GM23338 (cell line): ENCODE results near the gene DHFR2. TPM values are rescaled to one million over a fixed set of nuclear protein-coding genes. Genes with fewer than 3 reads are reported as not detected.

ENCODE experiments used
- ATAC-seq: fragments of 200-7000 bp; cut with Tn5 transposase; 3 replicates; pipeline ENCODE4 v1.9.1; 2020
- DNase-seq: peaks from one replicate; pipeline ENCODE4 v3.0.0-alpha.2; 2015; ENCODE audit warnings: low spot score
- H2AFZ ChIP-seq: fragments of 200-600 bp; sonication (generic); 2 replicates; pipeline ENCODE4 v1.8.0; 2016; ENCODE audit warnings: antibody characterized with exemption, mild to moderate bottlenecking, moderate library complexity
- H3F3A ChIP-seq: fragments of 200-600 bp; sonication (generic); replicated peaks from 2 replicates; pipeline ENCODE4 v1.8.0; 2017; ENCODE audit warnings: antibody characterized with exemption, mixed run types, low read depth
- H3K27ac ChIP-seq: fragments of 200-600 bp; sonication (generic); 2 replicates; pipeline ENCODE4 v1.6.1; 2016; ENCODE audit warnings: low read depth
- H3K27me3 ChIP-seq: fragments of 200-600 bp; sonication (generic); 2 replicates; pipeline ENCODE4 v1.8.0; 2016; ENCODE audit warnings: mild to moderate bottlenecking, mixed run types, moderate library complexity; ENCODE audit not compliant: insufficient read depth
- H3K36me3 ChIP-seq: fragments of 200-600 bp; sonication (generic); 2 replicates; pipeline ENCODE4 v1.8.0; 2016; ENCODE audit warnings: mild to moderate bottlenecking; ENCODE audit not compliant: insufficient read depth
- H3K4me1 ChIP-seq: fragments of 200-600 bp; sonication (generic); 2 replicates; pipeline ENCODE4 v1.8.0; 2016; ENCODE audit warnings: mild to moderate bottlenecking, moderate library complexity; ENCODE audit not compliant: insufficient read depth
- H3K4me2 ChIP-seq: fragments of 200-600 bp; sonication (generic); 2 replicates; pipeline ENCODE4 v1.7.1; 2017; ENCODE audit warnings: mixed run types
- H3K4me3 ChIP-seq: fragments of 200-600 bp; sonication (generic); 2 replicates; pipeline ENCODE4 v1.6.1; 2016; ENCODE audit warnings: mixed run types
- H3K79me2 ChIP-seq: fragments of 200-600 bp; sonication (generic); replicated peaks from 2 replicates; pipeline ENCODE4 v1.8.0; 2017; ENCODE audit warnings: mild to moderate bottlenecking; ENCODE audit not compliant: insufficient read depth
- H3K9me2 ChIP-seq: fragments of 200-600 bp; sonication (generic); 2 replicates; pipeline ENCODE4 v1.8.0; 2017; ENCODE audit not compliant: insufficient read depth
- H4K20me1 ChIP-seq: fragments of 200-600 bp; sonication (generic); replicated peaks from 2 replicates; pipeline ENCODE4 v1.8.0; 2017; ENCODE audit warnings: mild to moderate bottlenecking; ENCODE audit not compliant: insufficient read depth
- H3K27ac Mint-ChIP-seq: 2 replicates; pipeline ENCODE4 v1.8.0; 2020; ENCODE audit warnings: inconsistent platforms, mild to moderate bottlenecking, moderate library complexity, mixed read lengths
- H3K27me3 Mint-ChIP-seq: 3 replicates; pipeline ENCODE4 v1.8.0; 2022; ENCODE audit warnings: low read depth, mild to moderate bottlenecking, moderate library complexity, mixed read lengths, inconsistent platforms; ENCODE audit not compliant: insufficient read depth, poor library complexity
- H3K36me3 Mint-ChIP-seq: 3 replicates; pipeline ENCODE4 v1.8.0; 2021; ENCODE audit warnings: low read depth, mild to moderate bottlenecking, inconsistent platforms, moderate library complexity, mixed read lengths
- H3K4me1 Mint-ChIP-seq: 3 replicates; pipeline ENCODE4 v1.8.0; 2020; ENCODE audit warnings: mild to moderate bottlenecking, inconsistent platforms, mixed read lengths
- H3K4me3 Mint-ChIP-seq: 3 replicates; pipeline ENCODE4 v1.8.0; 2021; ENCODE audit warnings: moderate library complexity, mild to moderate bottlenecking, inconsistent platforms, mixed read lengths
- H3K9me3 Mint-ChIP-seq: 3 replicates; pipeline ENCODE4 v1.8.0; 2020; ENCODE audit warnings: moderate library complexity, mild to moderate bottlenecking, inconsistent platforms, mixed read lengths
- CREB1 ChIP-seq: fragments of 250-450 bp; sonication (Bioruptor Pico); IDR thresholded peaks from 2 replicates; pipeline ENCODE4 v1.5.0; 2020; ENCODE audit warnings: low read depth, mild to moderate bottlenecking, moderate library complexity
- EZH2 ChIP-seq: fragments of 200-600 bp; sonication (generic); IDR thresholded peaks from one replicate; pipeline ENCODE4 v1.8.0; 2017; ENCODE audit warnings: antibody characterized with exemption, mild to moderate bottlenecking, low read depth; ENCODE audit not compliant: unreplicated experiment
- NANOG ChIP-seq: IDR thresholded peaks from 2 replicates; pipeline ENCODE4 v1.6.1; 2016; ENCODE audit warnings: antibody characterized with exemption, borderline replicate concordance
- ZNF114 ChIP-seq: fragments of 250-450 bp; sonication (Bioruptor Pico); IDR thresholded peaks from 2 replicates; pipeline ENCODE4 v1.5.0; 2020; ENCODE audit warnings: mild to moderate bottlenecking, moderate library complexity
- ZNF462 ChIP-seq: fragments of 250-450 bp; sonication (Bioruptor Pico); IDR thresholded peaks from 2 replicates; pipeline ENCODE4 v1.5.0; 2020; ENCODE audit warnings: mild to moderate bottlenecking, moderate library complexity
- polyA plus RNA-seq: library from polyadenylated mRNA; unstranded; fragments of >200 nt; fragmentation: Nextera tagmentation; extraction: Ambion mirVana; gene quantifications from 2 replicates; pipeline ENCODE4 v1.2.1, GENCODE V29; 2016
- total RNA-seq: library from RNA; depleted of rRNA; stranded (reverse); fragments of >200 nt; shearing (Covaris generic); gene quantifications from 2 replicates; pipeline ENCODE4 v1.2.3, GENCODE V29; 2014
- TF ChIP-seq, protein P1 (sequence below), 2 experiments: fragments of 200-600 bp in 1 of 2; sonication (generic) in 1 of 2; conservative IDR thresholded peaks; 2 replicates each; pipeline versions ENCODE4 v1.5.1 to v1.6.1; 2016 to 2017; ENCODE audit warnings: antibody characterized with exemption in 2 of 2, low read depth in 2 of 2, mild to moderate bottlenecking in 2 of 2, moderate library complexity in 1 of 2
- TF ChIP-seq, protein P2 (sequence below): IDR thresholded peaks from one replicate; pipeline ENCODE4 v1.6.1; 2018; ENCODE audit warnings: antibody characterized with exemption; ENCODE audit not compliant: unreplicated experiment

The DHFR2 gene
- total and polyA plus RNA-seq, 2 experiments from 2014 or later, result 1.1 to 1.6 TPM

- H3K27ac ChIP-seq, result no peak overlapping the region
- no peaks in the 10 kb centered on the region for H3F3A ChIP-seq
- no peaks in the 10 kb centered on the region for H3K36me3 ChIP-seq
- Mint-ChIP-seq H3K36me3 (peaks cover 22% of the 10 kb centered on the region), H3K4me1 (no peaks in the 10 kb centered on the region), H3K27ac (no peak overlapping the region), H3K9me3 (no peaks in the 10 kb centered on the region), H3K4me3 (no peak overlapping the region), H3K27me3 (no peaks in the 10 kb centered on the region)
- TF ChIP-seq ZNF114 (CRISPR knock-in tag), result no peak
- TF ChIP-seq NANOG, result no peak
- no peak for TF ChIP-seq EZH2
- no peak for TF ChIP-seq CREB1 (CRISPR knock-in tag)
- TF ChIP-seq, protein P1, sequence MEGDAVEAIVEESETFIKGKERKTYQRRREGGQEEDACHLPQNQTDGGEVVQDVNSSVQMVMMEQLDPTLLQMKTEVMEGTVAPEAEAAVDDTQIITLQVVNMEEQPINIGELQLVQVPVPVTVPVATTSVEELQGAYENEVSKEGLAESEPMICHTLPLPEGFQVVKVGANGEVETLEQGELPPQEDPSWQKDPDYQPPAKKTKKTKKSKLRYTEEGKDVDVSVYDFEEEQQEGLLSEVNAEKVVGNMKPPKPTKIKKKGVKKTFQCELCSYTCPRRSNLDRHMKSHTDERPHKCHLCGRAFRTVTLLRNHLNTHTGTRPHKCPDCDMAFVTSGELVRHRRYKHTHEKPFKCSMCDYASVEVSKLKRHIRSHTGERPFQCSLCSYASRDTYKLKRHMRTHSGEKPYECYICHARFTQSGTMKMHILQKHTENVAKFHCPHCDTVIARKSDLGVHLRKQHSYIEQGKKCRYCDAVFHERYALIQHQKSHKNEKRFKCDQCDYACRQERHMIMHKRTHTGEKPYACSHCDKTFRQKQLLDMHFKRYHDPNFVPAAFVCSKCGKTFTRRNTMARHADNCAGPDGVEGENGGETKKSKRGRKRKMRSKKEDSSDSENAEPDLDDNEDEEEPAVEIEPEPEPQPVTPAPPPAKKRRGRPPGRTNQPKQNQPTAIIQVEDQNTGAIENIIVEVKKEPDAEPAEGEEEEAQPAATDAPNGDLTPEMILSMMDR (conservative IDR thresholded peaks at IDR 0.05; ENCODE audit: low read depth in 2 of 2), result peak in 1 of 2 experiments; percentile 81; a peak in 3 of 4 replicates
- TF ChIP-seq ZNF462 (CRISPR knock-in tag), result no peak
- TF ChIP-seq, protein P2, sequence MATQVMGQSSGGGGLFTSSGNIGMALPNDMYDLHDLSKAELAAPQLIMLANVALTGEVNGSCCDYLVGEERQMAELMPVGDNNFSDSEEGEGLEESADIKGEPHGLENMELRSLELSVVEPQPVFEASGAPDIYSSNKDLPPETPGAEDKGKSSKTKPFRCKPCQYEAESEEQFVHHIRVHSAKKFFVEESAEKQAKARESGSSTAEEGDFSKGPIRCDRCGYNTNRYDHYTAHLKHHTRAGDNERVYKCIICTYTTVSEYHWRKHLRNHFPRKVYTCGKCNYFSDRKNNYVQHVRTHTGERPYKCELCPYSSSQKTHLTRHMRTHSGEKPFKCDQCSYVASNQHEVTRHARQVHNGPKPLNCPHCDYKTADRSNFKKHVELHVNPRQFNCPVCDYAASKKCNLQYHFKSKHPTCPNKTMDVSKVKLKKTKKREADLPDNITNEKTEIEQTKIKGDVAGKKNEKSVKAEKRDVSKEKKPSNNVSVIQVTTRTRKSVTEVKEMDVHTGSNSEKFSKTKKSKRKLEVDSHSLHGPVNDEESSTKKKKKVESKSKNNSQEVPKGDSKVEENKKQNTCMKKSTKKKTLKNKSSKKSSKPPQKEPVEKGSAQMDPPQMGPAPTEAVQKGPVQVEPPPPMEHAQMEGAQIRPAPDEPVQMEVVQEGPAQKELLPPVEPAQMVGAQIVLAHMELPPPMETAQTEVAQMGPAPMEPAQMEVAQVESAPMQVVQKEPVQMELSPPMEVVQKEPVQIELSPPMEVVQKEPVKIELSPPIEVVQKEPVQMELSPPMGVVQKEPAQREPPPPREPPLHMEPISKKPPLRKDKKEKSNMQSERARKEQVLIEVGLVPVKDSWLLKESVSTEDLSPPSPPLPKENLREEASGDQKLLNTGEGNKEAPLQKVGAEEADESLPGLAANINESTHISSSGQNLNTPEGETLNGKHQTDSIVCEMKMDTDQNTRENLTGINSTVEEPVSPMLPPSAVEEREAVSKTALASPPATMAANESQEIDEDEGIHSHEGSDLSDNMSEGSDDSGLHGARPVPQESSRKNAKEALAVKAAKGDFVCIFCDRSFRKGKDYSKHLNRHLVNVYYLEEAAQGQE, result no peak
- ATAC-seq (no peak), DNase-seq (peak; percentile 42)
- no peaks in the 10 kb centered on the region for H3K27me3 ChIP-seq
- no peak overlapping the region for H2AFZ ChIP-seq
- H3K4me1 ChIP-seq, result no peaks in the 10 kb centered on the region
- H3K9me2 ChIP-seq, result no peaks in the 10 kb centered on the region
- H3K4me3 ChIP-seq, result no peak overlapping the region
- H4K20me1 ChIP-seq, result no peaks in the 10 kb centered on the region
- no peak overlapping the region for H3K4me2 ChIP-seq
- H3K79me2 ChIP-seq, result peaks cover 8% of the 10 kb centered on the region; the same call in 1 of the 2 replicates
These were observed 6.6 kb upstream of the DHFR2 start for GRCh38 chr3:94069194-94069813.
